Prostate gland (tissue), 2 donors: ENCODE results near the gene PDCD10.

Experiments used
- POLR2A ChIP-seq: fragments of 450-650 bp; IDR thresholded peaks from one replicate; pipeline ENCODE4 v1.6.1; 2016; ENCODE audit warnings: antibody characterized with exemption, mild to moderate bottlenecking
- TF ChIP-seq, protein P1 (sequence below), 4 experiments: fragments of 200-600 bp in 2 of 4; fragments of 450-650 bp in 2 of 4; sonication (generic) in 2 of 4; IDR thresholded peaks; 1 replicate in 3 of 4; 2 replicates in 1 of 4; pipeline ENCODE4 v1.5.1; 2016 to 2019; ENCODE audit warnings: antibody characterized with exemption in 4 of 4, mild to moderate bottlenecking in 2 of 4, moderate library complexity in 2 of 4

DNA sequence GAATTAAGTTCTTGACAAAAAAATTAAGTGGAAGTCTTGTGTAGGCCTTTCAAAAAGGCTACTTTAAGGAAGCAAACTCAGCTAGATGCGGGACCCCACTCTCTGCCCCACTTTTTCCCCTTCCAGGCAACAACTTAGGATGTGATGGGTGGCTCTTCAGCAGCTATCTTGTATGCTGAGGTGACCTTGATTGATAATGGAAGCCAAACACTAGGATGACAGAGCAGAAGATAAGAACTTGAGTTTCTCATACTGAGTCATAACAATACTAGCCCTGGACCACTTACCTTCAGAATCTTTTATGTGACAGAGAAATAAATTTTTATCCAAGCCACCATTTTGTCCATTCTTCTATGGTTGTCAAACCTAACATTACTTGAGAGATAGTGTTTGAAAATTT is 16.1 kb downstream of the PDCD10 start:
- TF ChIP-seq, protein P1, sequence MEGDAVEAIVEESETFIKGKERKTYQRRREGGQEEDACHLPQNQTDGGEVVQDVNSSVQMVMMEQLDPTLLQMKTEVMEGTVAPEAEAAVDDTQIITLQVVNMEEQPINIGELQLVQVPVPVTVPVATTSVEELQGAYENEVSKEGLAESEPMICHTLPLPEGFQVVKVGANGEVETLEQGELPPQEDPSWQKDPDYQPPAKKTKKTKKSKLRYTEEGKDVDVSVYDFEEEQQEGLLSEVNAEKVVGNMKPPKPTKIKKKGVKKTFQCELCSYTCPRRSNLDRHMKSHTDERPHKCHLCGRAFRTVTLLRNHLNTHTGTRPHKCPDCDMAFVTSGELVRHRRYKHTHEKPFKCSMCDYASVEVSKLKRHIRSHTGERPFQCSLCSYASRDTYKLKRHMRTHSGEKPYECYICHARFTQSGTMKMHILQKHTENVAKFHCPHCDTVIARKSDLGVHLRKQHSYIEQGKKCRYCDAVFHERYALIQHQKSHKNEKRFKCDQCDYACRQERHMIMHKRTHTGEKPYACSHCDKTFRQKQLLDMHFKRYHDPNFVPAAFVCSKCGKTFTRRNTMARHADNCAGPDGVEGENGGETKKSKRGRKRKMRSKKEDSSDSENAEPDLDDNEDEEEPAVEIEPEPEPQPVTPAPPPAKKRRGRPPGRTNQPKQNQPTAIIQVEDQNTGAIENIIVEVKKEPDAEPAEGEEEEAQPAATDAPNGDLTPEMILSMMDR (IDR thresholded peaks at IDR 0.05) = no peak
- TF ChIP-seq POLR2A = no peak
